HEK293T (cell line): Measurements from ENCODE around the gene PSMD7.

Source experiments
- ARNT ChIP-seq: fragments of 450-650 bp; IDR thresholded peaks from 2 replicates; pipeline ENCODE4 v1.6.1; 2017; ENCODE audit warnings: mild to moderate bottlenecking
- BHLHE40 ChIP-seq: fragments of 450-650 bp; IDR thresholded peaks from 2 replicates; pipeline ENCODE4 v1.6.1; 2016; ENCODE audit warnings: mild to moderate bottlenecking, moderate library complexity, borderline replicate concordance
- CTBP1 ChIP-seq: fragments of 450-650 bp; IDR thresholded peaks from 2 replicates; pipeline ENCODE4 v1.6.1; 2016; ENCODE audit warnings: borderline replicate concordance
- SP1 ChIP-seq: fragments of 450-650 bp; IDR thresholded peaks from 2 replicates; pipeline ENCODE4 v1.6.1; 2017

DNA sequence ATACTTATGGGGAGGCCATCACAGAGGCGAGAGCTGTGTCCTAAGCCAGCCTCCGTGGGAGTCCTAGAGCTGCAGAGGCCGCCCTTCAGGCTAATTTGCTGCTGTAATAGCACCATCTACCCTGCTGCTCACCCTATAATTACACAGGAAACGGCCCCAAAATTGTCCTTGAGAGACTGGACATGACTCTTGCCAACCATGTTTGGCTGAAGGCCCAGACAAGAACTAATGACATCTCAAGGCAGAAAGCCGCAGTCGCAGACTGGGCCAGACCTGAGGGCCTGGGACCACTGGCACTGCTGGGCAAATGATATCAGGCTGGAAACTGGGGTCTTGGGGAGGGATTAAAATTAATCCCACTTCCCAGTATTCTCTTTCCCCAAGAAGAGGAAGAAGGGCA is 24.1 kb downstream of the PSMD7 start:
- TF ChIP-seq SP1, result no peak
- no peak for TF ChIP-seq ARNT
- TF ChIP-seq BHLHE40, result no peak
- no peak for TF ChIP-seq CTBP1
